HepG2 (cell line): ENCODE data around the gene TAB2. TPM values are rescaled to one million over a fixed set of nuclear protein-coding genes. Genes with fewer than 3 reads are reported as not detected.

Source experiments
- ATAC-seq: fragments of 200-7000 bp; cut with Tn5 transposase; 3 replicates; pipeline ENCODE4 v1.9.1; 2020; ENCODE audit warnings: mild to moderate bottlenecking, moderate library complexity
- BruUV-seq: library from RNA; stranded (reverse); fragments of 400-500 nt; replicated peaks from 2 replicates; lab custom pipeline; 2021; lab: Mats Ljungman, UMichigan
- CTCF ChIA-PET: fragments of 300-600 bp; formaldehyde crosslinking; extraction: SDS; loops from one replicate; lab custom pipeline; 2021; ENCODE audit warnings: low total read pairs, inconsistent platforms, low intra/inter-chr PET ratio; lab: Yijun Ruan, JAX
- POLR2A ChIA-PET: fragments of 350-600 bp; sonication (Branson Sonifier 250); formaldehyde crosslinking; loops from one replicate; lab custom pipeline; 2020; ENCODE audit warnings: antibody characterized with exemption, inconsistent platforms; lab: Yijun Ruan, JAX
- DNase-seq: peaks from one replicate; pipeline ENCODE4 v3.0.0-alpha.2; 2015; ENCODE audit warnings: low spot score
- FAIRE-seq: peaks from 3 replicates; lab custom pipeline; 2011; peaks lifted over from hg19 to GRCh38; lab: Jason Lieb, UNC
- H2AFZ ChIP-seq: one replicate; pipeline ENCODE4 v1.6.1; 2011; ENCODE audit warnings: low read length, inconsistent platforms
- H3K27ac ChIP-seq: fragments of 300-600 bp; 3 replicates; pipeline ENCODE4 v1.8.0; 2011; ENCODE audit warnings: mixed run types, mild to moderate bottlenecking, mixed read lengths, low read length, inconsistent platforms; ENCODE audit not compliant: insufficient read depth; ENCODE audit errors: extremely low read length
- H3K27me3 ChIP-seq, 2 experiments: fragments of 200-600 bp in 1 of 2; 2 replicates in 1 of 2; 3 replicates in 1 of 2; pipeline versions ENCODE4 v1.6.0 to v1.8.0; 2011; ENCODE audit warnings: low read length in 2 of 2, mild to moderate bottlenecking in 2 of 2, moderate library complexity in 2 of 2, inconsistent platforms in 1 of 2; ENCODE audit not compliant: insufficient read depth in 2 of 2, control insufficient read depth in 1 of 2
- H3K36me3 ChIP-seq, 2 experiments: fragments of 200-600 bp in 1 of 2; replicated peaks in 1 of 2; 2 replicates in 1 of 2; 3 replicates in 1 of 2; pipeline versions ENCODE4 v1.5.1 to v1.8.0; 2011; ENCODE audit warnings: low read length in 2 of 2, inconsistent platforms in 1 of 2; ENCODE audit not compliant: insufficient read depth in 2 of 2, control insufficient read depth in 1 of 2
- H3K4me1 ChIP-seq: 2 replicates; pipeline ENCODE4 v1.5.1; 2012; ENCODE audit warnings: low read length, inconsistent platforms; ENCODE audit not compliant: insufficient read depth
- H3K4me2 ChIP-seq: 2 replicates; pipeline ENCODE4 v1.6.0; 2011; ENCODE audit warnings: low read depth, low read length, inconsistent platforms
- H3K4me3 ChIP-seq, 3 experiments: fragments of 200-600 bp in 1 of 3; sonication (generic), shearing (Covaris generic) in 1 of 3; replicated peaks in 1 of 3; 2 replicates each; pipeline ENCODE4 v1.5.1; 2011 to 2016; ENCODE audit warnings: low read length in 3 of 3, inconsistent platforms in 2 of 3, low read depth in 2 of 3, mild to moderate bottlenecking in 2 of 3, control low read depth in 1 of 3, mixed read lengths in 1 of 3; ENCODE audit not compliant: insufficient read depth in 1 of 3
- H3K79me2 ChIP-seq: one replicate; pipeline ENCODE4 v1.6.1; 2011; ENCODE audit warnings: low read length, inconsistent platforms; ENCODE audit not compliant: insufficient read depth
- H3K9ac ChIP-seq: 2 replicates; pipeline ENCODE4 v1.6.0; 2011; ENCODE audit warnings: mild to moderate bottlenecking, low read depth, low read length, inconsistent platforms; ENCODE audit not compliant: insufficient read depth
- H3K9me3 ChIP-seq: 2 replicates; pipeline ENCODE4 v1.5.1; 2012; ENCODE audit warnings: mild to moderate bottlenecking, low read length
- H4K20me1 ChIP-seq: 2 replicates; pipeline ENCODE4 v1.6.0; 2011; ENCODE audit warnings: inconsistent platforms, mild to moderate bottlenecking, low read length, moderate library complexity; ENCODE audit not compliant: insufficient read depth
- ASH2L ChIP-seq: fragments of 300-600, 200-600 bp; sonication (generic); IDR thresholded peaks from 2 replicates; pipeline ENCODE4 v1.7.0; 2017; ENCODE audit warnings: low read depth, mild to moderate bottlenecking, moderate library complexity, mixed read lengths, low read length; ENCODE audit not compliant: insufficient read length
- HOXA3 ChIP-seq: sonication (generic); formaldehyde crosslinking; IDR thresholded peaks from 2 replicates; pipeline ENCODE4 v1.5.0; 2020; ENCODE audit warnings: missing genetic modification reagents
- HOXA5 ChIP-seq: sonication (generic); formaldehyde crosslinking; IDR thresholded peaks from 2 replicates; pipeline ENCODE4 v1.4.0; 2020; ENCODE audit warnings: missing genetic modification reagents
- KAT7 ChIP-seq: IDR thresholded peaks from 2 replicates; pipeline ENCODE4 v1.6.1; 2018; ENCODE audit warnings: borderline replicate concordance, missing compliant biosample characterization
- KLF9 ChIP-seq: IDR thresholded peaks from 2 replicates; pipeline ENCODE4 v1.6.1; 2016; ENCODE audit warnings: low read depth
- MBD4 ChIP-seq: IDR thresholded peaks from 2 replicates; pipeline ENCODE4 v1.6.1; 2012; ENCODE audit warnings: low read length, inconsistent platforms, borderline replicate concordance
- RBFOX2 ChIP-seq: fragments of 200-400 bp; formaldehyde crosslinking; IDR thresholded peaks from 2 replicates; pipeline ENCODE4 v1.6.1; 2017; ENCODE audit warnings: low read depth, mild to moderate bottlenecking, low read length
- ZNF710 ChIP-seq: sonication (generic); formaldehyde crosslinking; IDR thresholded peaks from 2 replicates; pipeline ENCODE4 v1.5.0; 2020; ENCODE audit warnings: mild to moderate bottlenecking, missing genetic modification reagents, borderline replicate concordance
- WGBS: methylation state at CpG from one replicate; pipeline ENCODE4 v1.1.6; 2017; ENCODE audit warnings: low lambda C conversion rate; 5-methylcytosine and 5-hydroxymethylcytosine counted together
- in situ Hi-C: cut with HindIII; loops from 2 replicates; pipeline ENCODE4 v1.10.0; 2017; ENCODE audit warnings: low pct_unique_long_range_greater_than_20kb; ENCODE audit not compliant: extremely low pct_ligation_motif_present
- intact Hi-C: fragments of 100-400 bp; cut with micrococcal nuclease; formaldehyde crosslinking; loops from one replicate; pipeline ENCODE4 v1.10.0; 2022; ENCODE audit not compliant: unreplicated experiment
- polyA plus RNA-seq, 8 experiments: library from polyadenylated mRNA; depleted of rRNA in 3 of 8; stranded (reverse) in 7 of 8; unstranded in 1 of 8; fragments of >200 nt; fragmentation: Illumina TruSeq in 4 of 8; extraction: Trizol in 4 of 8; gene quantifications; 2 replicates each; pipeline versions ENCODE4 v1.2.1 to v1.2.3, GENCODE V29; 2011 to 2016; ENCODE audit warnings: low read depth in 4 of 8, missing spikeins in 1 of 8, mixed read lengths in 1 of 8; ENCODE audit not compliant: insufficient read depth in 1 of 8
- total RNA-seq, 5 experiments: library from RNA; depleted of rRNA; stranded (reverse); fragments of >200 nt; fragmentation: Illumina TruSeq; extraction: Trizol; gene quantifications; 2 replicates each; pipeline ENCODE4 v1.2.3, GENCODE V29; 2016; ENCODE audit warnings: low read depth in 1 of 5
- TF ChIP-seq, protein P1 (sequence below): fragments of 450-650 bp; IDR thresholded peaks from 2 replicates; pipeline ENCODE4 v1.6.1; 2017

Gene TAB2
- total and polyA plus RNA-seq, 2 of the 13 experiments (the other 11 are each of a cell fraction or from before 2014, with no cell fraction given) = 23.7 to 50.2 TPM

DNA sequence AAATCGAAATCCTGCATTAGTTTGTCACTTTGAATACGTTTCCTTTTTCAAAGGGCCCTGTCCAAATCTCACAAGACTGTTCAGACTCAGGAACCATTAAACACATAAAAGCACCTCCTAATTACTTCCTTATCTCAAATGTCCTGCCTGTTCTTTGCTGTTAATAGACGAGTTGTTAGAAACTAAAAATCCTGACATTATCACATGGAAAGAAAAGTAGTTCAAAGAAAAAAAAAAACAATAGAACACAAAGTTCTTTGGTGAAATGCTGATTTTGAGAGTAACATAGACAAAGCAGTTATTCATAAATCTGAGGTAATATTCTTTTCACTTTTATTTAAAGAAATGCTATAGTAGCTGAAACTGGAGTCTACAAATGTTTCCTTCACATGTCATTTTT lies 12.1 kb upstream of the TAB2 start:
- POLR2A ChIA-PET = no interaction called here
- no peaks in the 10 kb centered on the region for H3K36me3 ChIP-seq
- DNase-seq (no peak), FAIRE-seq (no peak), ATAC-seq (no peak)
- H4K20me1 ChIP-seq = no peaks in the 10 kb centered on the region
- CTCF ChIA-PET = no interaction called here
- in situ Hi-C loops = no loop called here
- BruUV-seq = no TSS peak
- no peaks in the 10 kb centered on the region for H3K79me2 ChIP-seq
- no peaks in the 10 kb centered on the region for H3K9me3 ChIP-seq
- no peak overlapping the region for H3K9ac ChIP-seq
- TF ChIP-seq HOXA5 (CRISPR knock-in tag) (no peak), ZNF710 (CRISPR knock-in tag) (no peak), RBFOX2 (no peak), KAT7 (CRISPR knock-in tag) (no peak), ASH2L (no peak), HOXA3 (CRISPR knock-in tag) (no peak), MBD4 (no peak), KLF9 (CRISPR knock-in tag) (no peak)
- TF ChIP-seq, protein P1, sequence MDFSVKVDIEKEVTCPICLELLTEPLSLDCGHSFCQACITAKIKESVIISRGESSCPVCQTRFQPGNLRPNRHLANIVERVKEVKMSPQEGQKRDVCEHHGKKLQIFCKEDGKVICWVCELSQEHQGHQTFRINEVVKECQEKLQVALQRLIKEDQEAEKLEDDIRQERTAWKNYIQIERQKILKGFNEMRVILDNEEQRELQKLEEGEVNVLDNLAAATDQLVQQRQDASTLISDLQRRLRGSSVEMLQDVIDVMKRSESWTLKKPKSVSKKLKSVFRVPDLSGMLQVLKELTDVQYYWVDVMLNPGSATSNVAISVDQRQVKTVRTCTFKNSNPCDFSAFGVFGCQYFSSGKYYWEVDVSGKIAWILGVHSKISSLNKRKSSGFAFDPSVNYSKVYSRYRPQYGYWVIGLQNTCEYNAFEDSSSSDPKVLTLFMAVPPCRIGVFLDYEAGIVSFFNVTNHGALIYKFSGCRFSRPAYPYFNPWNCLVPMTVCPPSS = no peak
- no peaks in the 10 kb centered on the region for H3K4me1 ChIP-seq
- WGBS = 7% methylated on average over 3 of the region's 3 CpGs
- H2AFZ ChIP-seq = no peak overlapping the region
- peaks cover 0 to 21% of the 10 kb centered on the region in 2 experiments; a peak in 4 of 5 replicates for H3K27me3 ChIP-seq
- no peak overlapping the region for H3K4me2 ChIP-seq
- H3K4me3 ChIP-seq = no peak overlapping the region
- H3K27ac ChIP-seq = no peak overlapping the region
- intact Hi-C loops = no loop called here
